Left hindlimb (tissue), 1 donor: ENCODE results near the gene SPPL2C.
A peak's percentile ranks its signal among the peaks of the same experiment; 100 is the strongest.
"Not testable (repeated sequence)": the region's sequence is repeated elsewhere in the genome, so short reads cannot be mapped to it uniquely, and the experiment has no call there.

Source experiments
- DNase-seq: peaks from one replicate; pipeline ENCODE4 v3.0.0-alpha.2; 2018

Gene SPPL2C

DNA sequence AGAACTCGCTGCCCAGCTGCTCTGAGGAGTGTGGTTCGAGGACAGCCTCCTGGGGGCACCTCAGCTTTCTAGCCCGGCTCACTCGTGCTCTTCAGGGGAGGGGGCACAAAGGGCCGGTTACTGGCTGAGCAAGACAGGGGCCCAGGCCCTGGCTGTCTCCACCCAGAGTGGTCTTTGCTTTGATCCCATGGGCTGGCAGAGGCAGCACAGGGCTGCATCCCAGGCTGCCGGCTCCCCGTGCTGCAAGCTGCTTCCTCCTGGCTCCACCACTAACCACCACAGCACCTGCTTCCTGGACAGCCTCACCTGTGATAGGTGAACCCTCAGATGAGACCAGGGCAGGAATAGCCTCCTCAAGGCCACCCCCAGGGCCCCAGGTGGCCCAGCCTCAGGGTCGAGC lies 6.8 kb downstream of the SPPL2C start:
- DNase-seq, result no peak

DNA sequence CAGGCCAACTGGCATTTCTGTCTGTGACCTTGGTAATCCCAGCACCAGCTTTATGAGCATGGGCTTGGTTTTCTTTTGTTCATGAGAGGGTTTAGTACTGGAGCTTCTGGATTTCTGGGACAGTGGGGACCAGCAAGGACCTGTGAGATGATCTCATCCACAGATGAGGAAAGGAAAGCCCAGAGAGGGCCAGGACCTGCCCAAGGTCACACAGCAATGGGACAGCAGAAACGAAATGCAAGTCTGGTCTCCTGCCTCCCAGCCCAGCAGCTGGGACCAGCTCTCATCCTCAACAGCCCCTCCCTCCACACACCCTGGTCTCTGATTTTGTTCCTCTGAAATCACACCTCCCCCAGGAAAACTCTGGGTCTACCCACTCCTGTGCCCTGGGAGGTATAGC lies 7.2 kb downstream of the SPPL2C start:
- DNase-seq, result no peak

DNA sequence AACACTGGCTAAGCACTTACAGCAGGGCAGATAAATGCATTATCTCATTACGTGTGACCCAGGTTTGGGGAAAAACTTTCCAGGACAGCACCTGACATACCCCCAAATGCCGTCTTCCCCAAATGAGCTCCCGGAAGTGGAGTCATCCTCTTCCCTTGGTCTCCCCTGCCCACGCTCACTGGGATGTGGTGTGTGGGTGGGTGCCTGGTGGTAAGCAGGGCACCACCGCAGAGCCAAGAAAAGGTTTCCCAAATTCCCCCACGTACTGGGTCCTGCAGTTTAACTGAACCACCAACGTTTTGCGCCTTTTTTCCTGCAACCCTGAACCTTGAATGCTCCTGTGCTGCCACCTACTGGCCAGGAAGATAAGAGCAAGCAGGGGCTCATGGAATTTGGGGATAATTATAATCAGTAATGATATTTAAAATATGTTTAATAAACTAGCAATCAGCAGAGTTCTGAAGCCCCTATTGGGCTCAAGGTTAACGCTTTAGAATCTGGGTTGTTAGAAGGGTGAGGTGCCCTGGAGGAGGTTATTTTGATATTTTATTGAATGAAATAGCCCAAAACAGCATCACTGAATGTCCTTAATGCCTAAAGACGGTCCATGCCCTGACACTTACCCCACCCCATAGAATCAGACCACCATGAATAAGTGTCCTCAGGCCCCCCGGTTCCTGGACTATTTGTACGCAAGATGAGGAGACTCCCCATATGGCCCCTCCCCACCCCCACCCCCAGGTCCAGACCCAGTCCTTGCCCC lies 8.0 kb downstream of the SPPL2C start:
- DNase-seq, result peak; percentile 57

DNA sequence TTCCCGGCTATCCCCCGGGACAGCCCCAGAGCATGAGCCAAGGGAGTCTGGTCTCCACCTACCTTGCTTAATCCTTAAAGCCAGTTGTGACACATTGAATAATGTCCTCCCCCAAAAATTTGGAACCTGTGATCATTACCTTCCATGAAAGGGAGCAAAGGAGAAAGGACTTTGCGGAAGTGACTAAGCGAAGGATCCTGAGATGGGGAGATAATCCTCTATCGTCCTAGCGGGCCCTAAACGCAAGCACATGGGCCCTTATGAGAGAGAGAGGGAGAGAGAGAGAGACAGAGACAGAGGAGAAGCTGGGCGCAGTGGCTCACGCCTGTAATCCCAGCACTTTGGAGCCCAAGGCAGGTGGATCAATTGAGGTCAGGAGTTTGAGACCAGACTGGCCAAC lies 9.5 kb downstream of the SPPL2C start:
- DNase-seq, result no peak

DNA sequence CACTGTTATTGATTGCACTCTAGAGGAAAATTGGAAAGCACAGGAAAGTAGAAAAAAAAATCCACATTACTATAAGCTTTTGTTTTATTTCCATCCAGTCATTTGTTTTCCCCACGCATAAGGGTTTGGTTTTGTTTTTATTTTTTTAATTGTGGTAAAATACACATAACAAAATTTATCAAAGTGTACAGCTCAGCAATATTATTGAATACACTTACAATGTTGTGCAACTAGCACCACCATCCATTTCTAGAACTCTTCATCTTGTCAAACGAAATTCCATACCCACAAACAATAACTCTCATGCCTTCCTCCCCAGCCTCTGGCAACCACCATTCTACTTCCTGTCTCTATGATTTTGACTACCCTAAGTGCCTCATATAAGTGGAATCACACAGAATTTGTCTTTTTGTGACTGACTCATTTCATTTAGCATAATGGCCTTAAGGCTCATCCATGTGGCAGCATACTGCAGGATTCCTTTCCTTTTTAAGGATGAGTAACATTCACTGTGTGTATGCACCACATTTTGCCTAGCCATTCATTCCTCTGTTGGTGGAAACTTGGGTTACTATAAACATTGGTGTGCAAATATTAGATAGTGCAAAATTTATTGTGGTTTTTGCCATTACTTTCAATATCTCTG lies 11.1 kb downstream of the SPPL2C start:
- DNase-seq, result no peak

DNA sequence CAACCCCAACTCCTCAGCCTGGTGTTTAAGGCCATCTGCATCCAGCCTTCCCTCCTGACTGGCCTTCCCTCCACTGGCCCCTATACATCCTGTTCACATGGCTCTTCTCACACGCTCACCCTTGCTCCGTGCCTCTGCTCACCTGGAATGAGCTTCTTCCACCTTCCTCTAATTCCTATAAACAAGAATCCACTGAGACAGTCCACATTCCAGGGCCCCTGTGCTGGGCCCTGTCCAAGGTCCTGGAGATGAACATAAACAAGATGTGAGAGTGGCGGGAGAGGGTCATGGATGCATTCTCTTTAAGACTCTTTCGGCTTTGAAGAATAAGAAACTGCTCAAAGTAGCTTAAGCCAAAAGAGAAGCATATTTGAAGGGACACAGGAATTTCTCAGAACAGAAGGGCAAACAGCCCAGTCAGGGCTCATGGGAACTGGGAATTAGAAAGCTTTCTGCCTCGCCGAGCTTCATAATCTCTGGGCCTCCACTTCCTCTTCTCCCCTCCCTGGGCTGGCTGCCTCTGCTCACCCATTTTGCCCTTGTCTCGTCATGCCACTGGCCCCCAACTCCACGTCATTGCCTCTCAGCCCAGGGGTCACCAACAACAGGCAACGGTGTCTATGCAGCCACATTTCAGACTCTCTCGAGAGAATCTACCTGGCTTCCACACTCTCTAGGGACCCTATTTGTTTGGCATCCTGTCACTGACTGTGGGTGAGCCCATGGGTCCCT lies 13.5 kb downstream of the SPPL2C start:
- no peak for DNase-seq

DNA sequence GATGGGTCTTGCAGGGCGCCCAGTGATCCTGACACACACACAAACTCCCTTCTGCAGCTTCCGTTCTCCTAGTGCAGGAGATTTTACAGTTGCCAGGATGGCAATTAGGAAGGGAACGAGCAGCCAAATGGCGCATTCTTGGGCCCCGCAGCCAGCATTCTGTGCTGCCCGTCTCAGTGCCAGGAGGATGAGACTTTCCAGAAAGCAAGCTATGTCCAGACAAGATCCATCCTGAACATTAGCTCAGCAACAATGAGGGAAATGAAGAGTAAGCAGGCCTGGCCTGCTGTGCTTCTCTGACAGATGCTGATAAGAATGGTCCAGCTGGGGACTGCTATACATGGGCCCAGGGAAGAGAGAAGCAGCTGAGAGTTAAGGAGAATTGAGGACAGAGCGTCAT lies 16.5 kb downstream of the SPPL2C start:
- no peak for DNase-seq

DNA sequence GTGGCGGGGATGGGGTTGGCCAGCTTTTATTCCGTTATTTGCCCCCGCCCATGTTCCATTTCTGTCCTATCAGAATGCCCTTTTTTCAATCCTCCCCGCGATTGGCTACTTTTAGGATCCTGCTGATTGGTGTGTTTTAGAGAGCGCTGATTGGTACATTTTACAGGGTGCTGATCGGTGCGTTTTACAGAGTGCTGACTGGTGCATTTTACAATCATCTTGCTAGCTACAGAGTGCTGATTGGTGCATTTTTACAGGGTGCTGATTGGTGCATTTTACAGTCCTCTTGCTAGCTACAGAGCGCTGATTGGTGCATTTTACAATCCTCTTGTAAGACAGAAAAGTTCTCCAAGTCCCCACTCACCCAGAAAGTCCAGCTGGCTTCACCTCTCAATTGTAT lies 17.4 kb downstream of the SPPL2C start:
- DNase-seq, result not testable (repeated sequence)

DNA sequence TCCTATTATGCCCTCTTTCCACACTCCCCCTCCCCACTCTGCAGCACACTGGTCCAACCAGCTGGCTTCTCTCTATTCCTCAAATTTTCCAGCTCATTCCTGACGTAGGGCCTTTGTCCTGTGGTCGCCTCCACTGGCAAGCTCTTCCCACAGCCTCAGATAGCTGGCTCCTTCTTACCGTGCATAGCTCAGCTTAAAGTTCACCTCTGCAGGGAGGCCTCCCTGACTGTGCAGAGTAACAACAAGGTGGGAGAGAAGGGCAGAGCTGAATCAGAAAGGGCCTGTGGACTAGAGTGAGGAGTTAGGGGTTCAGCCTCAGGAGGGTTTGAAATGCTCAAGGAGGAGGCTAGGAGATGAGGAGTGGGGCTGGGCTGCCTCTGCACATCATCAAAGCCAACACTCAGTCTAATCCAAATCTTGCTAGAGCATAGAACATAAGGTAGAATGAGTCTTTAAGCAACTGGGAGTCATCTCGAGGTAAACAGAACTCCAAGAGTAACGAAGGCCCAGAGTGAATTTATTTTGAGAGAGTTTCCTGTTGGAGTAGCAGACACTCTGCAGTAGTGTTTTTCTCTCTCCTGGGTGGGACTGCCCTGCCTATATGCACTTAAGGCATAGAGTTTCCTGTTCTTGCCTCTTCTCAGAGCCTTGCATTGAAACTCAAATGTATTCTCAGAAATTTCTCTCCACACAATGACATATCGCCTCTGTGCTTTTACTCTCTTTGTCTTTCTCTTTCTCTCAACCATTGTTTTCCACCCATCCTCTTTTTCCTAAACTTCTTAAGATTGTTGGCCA lies 19.4 kb downstream of the SPPL2C start:
- no peak for DNase-seq

DNA sequence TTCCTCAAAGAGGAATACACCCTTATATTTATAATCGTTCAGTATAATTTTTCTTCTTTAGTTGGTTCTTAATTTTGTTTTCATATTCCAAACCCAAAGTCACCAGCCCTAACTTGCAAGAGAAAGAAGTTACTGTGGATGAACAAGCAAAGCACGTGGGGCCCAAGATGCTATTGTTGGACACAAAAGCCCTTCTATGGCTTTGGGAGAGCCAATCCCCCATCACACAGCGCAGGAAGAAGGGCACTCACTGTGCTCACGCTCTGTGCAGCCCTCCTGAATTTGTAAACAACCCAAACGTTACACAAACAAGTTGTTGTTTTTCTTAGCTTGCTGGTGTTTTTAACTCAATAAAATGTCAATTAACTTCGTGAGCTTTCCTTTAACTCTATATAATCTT lies 22.5 kb downstream of the SPPL2C start:
- DNase-seq, result no peak

DNA sequence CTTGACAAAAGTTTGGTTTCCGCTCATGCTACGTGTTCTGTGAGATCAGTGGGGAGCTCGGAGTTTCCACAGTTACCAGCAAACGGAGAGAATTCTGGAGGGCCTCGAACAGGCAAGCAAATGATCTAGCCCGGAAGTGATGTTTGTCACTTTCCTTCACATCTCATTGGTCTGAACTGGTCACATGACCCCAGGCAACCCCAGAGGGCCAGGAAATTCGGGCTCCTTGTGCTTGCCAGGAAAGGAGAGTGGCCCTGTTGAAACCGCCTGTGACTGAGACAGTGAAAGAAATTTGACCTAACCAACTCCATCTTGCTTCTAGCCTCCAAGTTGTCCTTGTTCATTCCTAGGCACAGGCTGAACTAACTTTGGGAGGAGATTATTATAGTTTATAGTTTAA lies 23.0 kb downstream of the SPPL2C start:
- no peak for DNase-seq

DNA sequence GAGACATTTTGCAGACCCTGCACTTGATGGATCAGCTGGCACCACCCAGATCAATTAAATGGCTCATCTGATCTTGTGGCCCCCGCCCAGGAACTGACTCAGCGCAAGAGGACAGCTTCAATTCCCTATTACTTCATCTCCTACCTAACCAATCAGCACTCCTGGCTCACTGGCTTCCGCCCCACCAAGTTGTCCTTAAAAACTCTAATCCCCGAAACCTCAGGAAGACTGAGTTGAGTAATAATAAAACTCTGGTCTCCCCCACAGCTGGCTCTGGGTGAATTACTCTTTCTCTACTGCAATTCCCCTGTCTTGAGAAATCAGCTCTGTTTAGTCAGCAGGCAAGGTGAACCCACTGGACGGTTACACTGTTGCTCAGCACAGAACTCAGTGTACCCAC lies 23.6 kb downstream of the SPPL2C start:
- DNase-seq, result no peak

DNA sequence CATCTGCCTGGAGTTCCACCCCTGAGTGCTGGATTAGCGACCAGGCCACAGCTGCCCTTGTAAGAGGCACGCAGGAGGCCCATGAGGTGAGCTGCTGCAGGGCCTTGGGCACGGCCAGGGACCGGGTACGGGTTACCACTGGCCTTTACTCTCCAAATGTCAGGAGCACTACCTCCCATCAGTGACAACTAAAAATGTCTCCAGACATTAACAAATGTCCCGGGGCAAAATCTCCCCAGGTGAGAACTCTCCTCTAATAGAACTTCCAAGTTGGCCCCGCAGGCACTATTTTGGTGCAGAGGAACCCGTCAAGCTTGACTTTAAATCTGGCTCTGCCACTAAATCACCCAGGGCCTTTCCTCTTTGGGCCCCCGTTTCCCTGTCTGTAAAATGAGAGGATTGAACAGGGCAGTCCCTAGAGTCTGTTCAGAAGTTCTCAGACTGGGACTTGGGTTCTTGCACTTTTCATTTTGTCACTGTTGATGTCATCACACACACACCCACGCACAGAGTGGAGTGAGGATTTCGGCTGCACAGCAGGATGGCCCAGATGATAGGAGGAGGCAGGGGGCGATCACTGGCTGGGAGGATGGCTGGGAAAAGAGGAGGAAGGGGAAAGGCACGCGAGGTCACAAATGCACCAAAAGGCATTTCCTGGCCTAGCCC lies 25.1 kb downstream of the SPPL2C start:
- DNase-seq, result no peak

DNA sequence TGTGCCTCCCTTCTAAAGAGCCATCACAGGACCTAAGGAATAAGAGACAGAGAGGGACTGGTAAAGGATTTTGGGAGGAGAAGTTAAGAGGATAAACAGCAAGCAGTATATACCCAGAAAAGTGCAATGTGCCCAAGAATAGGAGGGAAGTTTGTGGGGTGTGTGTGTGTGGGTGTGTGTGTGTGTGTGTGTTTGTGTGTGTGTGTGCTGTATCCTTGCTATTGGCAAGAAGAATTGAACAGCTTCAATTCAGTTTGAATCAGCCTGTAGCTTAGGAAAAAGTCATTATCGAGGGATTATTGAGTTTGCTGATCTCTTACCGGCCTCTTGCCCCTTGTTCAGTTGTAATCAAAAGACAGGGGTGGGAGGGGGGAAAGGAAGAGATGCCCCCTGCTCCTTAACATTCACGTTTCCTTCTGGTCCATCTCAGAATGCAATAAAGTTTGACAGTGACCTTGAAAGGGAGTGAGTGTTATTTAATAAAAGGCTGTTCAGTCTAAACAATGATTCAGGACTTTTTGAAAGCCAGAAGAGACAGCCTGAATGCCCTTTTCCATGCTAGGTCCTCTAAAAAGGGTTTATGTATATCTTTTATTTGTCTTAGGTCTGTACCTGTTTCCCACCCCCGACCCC lies 25.8 kb downstream of the SPPL2C start:
- no peak for DNase-seq

DNA sequence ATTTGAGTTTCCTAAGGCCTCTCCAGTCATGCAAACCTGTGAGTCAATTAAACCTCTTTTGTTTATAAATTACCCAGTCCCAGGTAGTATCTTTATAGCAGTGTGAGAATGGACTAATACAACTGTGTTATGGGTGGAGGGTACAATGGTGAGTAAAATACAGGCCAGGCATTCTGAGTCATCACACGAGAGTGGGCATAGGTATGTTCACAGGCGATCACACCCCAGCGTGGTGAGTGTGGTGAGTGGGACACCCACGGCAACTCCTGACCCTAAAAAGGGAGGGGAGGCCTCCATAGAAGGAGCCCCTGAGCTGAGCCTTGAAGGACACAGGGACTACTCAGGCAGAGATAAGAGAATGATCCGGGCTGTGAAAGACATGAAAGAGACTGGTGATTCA lies 27.0 kb downstream of the SPPL2C start:
- DNase-seq, result no peak

DNA sequence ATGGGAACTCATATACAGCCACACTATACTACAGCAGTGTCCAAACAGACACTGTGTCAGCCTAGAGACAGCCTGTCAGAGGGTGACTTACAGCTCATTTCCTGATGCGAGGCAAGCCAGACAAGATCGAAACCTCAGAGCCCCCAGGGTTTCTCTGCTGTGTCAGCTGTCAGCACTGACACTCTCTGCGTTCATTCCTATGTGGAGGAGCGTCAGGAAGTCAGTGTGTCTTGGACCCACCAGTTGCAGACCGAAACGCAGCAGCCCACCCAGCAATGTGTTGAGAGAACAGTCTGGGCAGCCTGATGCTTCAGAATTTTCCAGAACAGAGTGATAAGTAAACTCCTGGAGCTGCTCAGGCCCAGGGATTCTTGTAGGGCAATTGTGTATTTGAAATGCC lies 29.0 kb downstream of the SPPL2C start:
- no peak for DNase-seq

DNA sequence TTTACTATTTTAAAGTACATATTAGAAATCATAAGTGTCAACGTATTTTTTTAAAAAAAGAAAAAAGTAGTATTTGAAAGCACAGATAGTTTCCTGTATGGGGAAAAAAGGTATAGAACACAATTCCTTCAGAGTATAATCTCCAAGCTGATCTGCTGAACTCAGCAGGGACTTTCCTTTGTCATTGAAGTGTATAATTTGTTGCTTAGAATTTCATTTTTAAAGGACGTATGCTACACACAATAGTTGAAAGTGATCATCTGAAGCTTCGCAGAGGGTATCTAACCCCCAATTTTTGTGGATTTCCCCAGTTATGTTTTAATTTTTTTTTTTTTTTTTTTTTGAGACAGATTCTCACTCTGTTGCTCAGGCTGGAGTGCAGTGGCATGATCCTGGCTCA lies 29.5 kb downstream of the SPPL2C start:
- no peak for DNase-seq

DNA sequence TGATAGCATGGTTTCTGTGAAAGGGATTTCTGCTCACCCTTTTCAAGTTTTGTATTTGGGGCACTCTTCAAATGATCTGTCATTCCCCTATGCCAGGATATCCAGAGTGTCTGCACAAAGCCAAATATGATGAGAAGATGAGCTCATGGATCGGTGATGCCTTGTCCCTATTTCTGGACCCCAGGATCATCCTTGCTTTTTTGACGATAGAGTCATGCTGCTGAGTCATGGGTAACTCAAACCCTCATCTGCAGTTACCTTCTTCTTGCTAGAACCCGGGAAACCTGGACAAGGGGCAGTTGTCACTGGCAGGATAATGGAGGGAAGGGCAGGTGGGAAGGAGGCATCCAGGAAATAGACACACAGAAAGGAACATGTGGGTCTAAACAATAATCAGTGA lies 31.9 kb downstream of the SPPL2C start:
- DNase-seq, result no peak

DNA sequence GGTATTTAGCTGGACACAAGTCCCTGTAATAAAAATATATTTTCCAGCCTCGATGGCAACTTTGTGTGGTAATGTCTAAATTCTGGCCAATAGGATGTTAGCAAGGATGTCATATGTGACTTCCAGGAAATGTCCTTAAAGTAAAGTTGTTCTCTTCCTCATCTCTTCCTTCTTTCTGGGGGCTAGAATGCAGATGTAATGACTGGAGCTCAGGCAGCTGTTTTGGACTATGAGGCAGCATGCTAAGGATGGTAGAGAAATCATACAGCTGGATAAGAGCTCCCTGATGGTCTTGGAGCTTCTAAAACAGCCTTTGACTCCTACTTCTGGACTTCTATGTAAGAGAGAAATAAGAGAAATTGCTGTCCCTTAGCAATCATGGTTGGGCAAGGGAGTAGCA lies 32.8 kb downstream of the SPPL2C start:
- no peak for DNase-seq

DNA sequence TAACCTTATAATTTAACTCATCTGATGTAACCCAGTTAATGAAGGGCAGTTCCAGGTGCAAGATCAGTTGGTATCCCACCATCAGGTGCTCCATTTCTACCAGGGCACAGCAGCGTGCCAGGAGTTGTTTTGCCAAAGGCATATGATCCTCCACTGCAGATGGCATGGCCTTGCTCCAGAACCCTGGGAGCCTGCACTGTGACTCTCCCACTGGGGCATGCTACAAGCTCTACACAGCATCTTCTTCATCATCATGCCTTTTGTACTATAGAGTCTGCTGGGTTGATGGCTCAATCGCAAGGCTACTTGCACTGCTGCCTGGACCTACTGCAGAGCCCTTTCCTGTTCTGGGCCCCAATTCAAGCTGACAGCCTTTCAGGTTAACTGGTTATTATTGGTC lies 38.4 kb downstream of the SPPL2C start:
- no peak for DNase-seq

DNA sequence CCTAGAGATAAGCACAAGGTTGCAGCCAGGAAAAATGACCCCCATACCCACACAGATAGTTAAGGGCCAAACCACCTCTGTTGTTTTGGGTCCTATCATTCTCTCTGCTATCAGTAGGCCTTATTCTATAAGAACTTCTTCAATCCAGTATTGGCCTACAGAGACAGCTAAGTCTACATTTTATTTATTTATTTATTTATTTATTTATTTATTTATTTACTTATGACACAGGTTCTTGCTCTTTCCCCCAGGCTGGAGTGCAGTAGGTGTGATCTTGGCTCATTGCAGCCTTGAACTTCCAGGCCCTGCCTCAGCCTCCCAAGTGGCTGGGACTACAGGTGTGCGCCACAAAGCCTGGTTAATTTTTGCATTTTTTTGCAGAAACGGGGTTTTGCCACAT lies 42.2 kb downstream of the SPPL2C start:
- DNase-seq, result no peak

DNA sequence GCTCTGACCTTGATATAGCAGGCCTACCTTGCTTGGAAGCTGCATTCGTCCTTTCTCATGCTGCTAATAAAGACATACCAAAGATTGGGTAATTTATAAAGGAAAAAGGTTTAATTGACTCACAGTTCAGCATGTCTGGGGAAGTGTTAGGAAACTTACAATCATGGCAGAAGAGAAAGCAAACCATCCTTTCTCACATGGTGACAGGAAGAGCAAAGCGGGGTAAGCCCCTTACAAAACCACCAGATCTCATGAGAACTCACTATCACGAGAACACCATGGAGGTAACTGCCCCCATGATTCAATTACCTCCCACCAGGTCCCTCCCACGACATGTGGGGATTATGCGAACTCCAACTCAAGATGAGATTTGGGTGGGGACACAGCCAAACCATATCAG lies 43.7 kb downstream of the SPPL2C start:
- DNase-seq, result no peak
